HG03196 (cell line): ENCODE measurements around the gene HASPIN.
"Not testable (repeated sequence)": the region's sequence is repeated elsewhere in the genome, so short reads cannot be mapped to it uniquely, and the experiment has no call there.

Experiments
- ATAC-seq: cut with Tn5 transposase; IDR thresholded peaks from one replicate; pipeline ENCODE4 v1.9.1; 2021; ENCODE audit not compliant: unreplicated experiment

HASPIN gene

GRCh38 chr17:3695723-3696411, 27.8 kb upstream of the HASPIN start, which contains the start of gene P2RX5:
P2RX5 (minus strand) TSS chr17:3696155; CDS start chr17:3696005, 150 bp downstream.
- no peak for ATAC-seq

GRCh38 chr17:3697103-3697476, 26.6 kb upstream of the HASPIN start:
- no peak for ATAC-seq

GRCh38 chr17:3698139-3698538, 25.6 kb upstream of the HASPIN start:
- ATAC-seq = no peak

- ATAC-seq = no peak
Measured at GRCh38 chr17:3699951-3700350, 23.8 kb upstream of the HASPIN start.

- not testable (repeated sequence) for ATAC-seq
Measured at GRCh38 chr17:3702041-3702539, 21.6 kb upstream of the HASPIN start.

- no peak for ATAC-seq
Measured at GRCh38 chr17:3704931-3705717, 18.6 kb upstream of the HASPIN start.

- ATAC-seq = not testable (repeated sequence)
Measured at GRCh38 chr17:3705718-3705984, 18.1 kb upstream of the HASPIN start.

GRCh38 chr17:3708366-3708765, 15.3 kb upstream of the HASPIN start:
- no peak for ATAC-seq

GRCh38 chr17:3710951-3711383, 12.7 kb upstream of the HASPIN start:
- peak; percentile 89 for ATAC-seq

- no peak for ATAC-seq
Measured at GRCh38 chr17:3712811-3713463, 10.8 kb upstream of the HASPIN start.

GRCh38 chr17:3715296-3715695, 8.4 kb upstream of the HASPIN start:
- no peak for ATAC-seq

- no peak for ATAC-seq
Measured at GRCh38 chr17:3718201-3718600, 5.5 kb upstream of the HASPIN start.

GRCh38 chr17:3719265-3719664, 4.4 kb upstream of the HASPIN start:
- ATAC-seq = no peak

- no peak for ATAC-seq
Measured at GRCh38 chr17:3722716-3723115, 987 bp upstream of the HASPIN start.

GRCh38 chr17:3723188-3723555, 531 bp upstream of the HASPIN start:
- ATAC-seq = no peak

- ATAC-seq = no peak
Measured at GRCh38 chr17:3724378-3725077, 825 bp downstream of the HASPIN start.

- ATAC-seq = no peak
Measured at GRCh38 chr17:3727041-3727440, 3.3 kb downstream of the HASPIN start.

- not testable (repeated sequence) for ATAC-seq
Measured at GRCh38 chr17:3728099-3728498, 4.4 kb downstream of the HASPIN start.

- ATAC-seq = no peak
Measured at GRCh38 chr17:3729881-3730280, 6.2 kb downstream of the HASPIN start.

GRCh38 chr17:3730881-3731429, 7.3 kb downstream of the HASPIN start:
- ATAC-seq = no peak

GRCh38 chr17:3732210-3732621, 8.5 kb downstream of the HASPIN start:
- ATAC-seq = no peak
